GM12873 (cell line): ENCODE data around the gene TMC3.

Experiments
- CTCF ChIP-seq: IDR thresholded peaks from 2 replicates; pipeline ENCODE4 v1.5.1; 2012; ENCODE audit warnings: low read depth, mild to moderate bottlenecking, moderate library complexity, low read length, control low read depth; ENCODE audit not compliant: insufficient read depth; ENCODE audit errors: missing control alignments

TMC3 gene

GRCh38 chr15:81381720-81382119 is 7.7 kb upstream of the TMC3 start:
- TF ChIP-seq CTCF, result no peak

- no peak for TF ChIP-seq CTCF
These were observed 6.7 kb upstream of the TMC3 start for GRCh38 chr15:81380668-81381067.

- TF ChIP-seq CTCF, result no peak
These were observed 6.2 kb upstream of the TMC3 start for GRCh38 chr15:81380203-81380602.

GRCh38 chr15:81379269-81379668 is 5.3 kb upstream of the TMC3 start:
- no peak for TF ChIP-seq CTCF

GRCh38 chr15:81378443-81378842 is 4.4 kb upstream of the TMC3 start:
- TF ChIP-seq CTCF, result no peak

GRCh38 chr15:81377871-81378270 is 3.9 kb upstream of the TMC3 start:
- TF ChIP-seq CTCF, result no peak

- TF ChIP-seq CTCF, result no peak
These were observed 2.2 kb upstream of the TMC3 start for GRCh38 chr15:81376231-81376630.
